A549 (cell line): ENCODE data around the gene KIF2A. TPM values are rescaled to one million over a fixed set of nuclear protein-coding genes. Genes with fewer than 3 reads are reported as not detected.

Source experiments
- ATAC-seq, 2 experiments: fragments of 200-7000 bp in 1 of 2; fragments of >200 bp in 1 of 2; cut with Nextera tagmentation in 1 of 2; cut with Tn5 transposase in 1 of 2; 3 replicates each; pipeline versions ENCODE4 v1.8.0 to v1.9.1; 2018 to 2020; ENCODE audit warnings: mild to moderate bottlenecking in 1 of 2, moderate library complexity in 1 of 2
- CTCF ChIA-PET: fragments of 300-600 bp; sonication (Branson Sonifier 250); formaldehyde crosslinking; extraction: SDS; loops from one replicate; lab custom pipeline; 2021; ENCODE audit warnings: antibody characterized with exemption, inconsistent platforms; lab: Yijun Ruan, JAX
- POLR2A ChIA-PET: fragments of 350-600 bp; formaldehyde crosslinking; extraction: SDS; loops from one replicate; lab custom pipeline; 2021; ENCODE audit warnings: antibody characterized with exemption, inconsistent platforms; lab: Yijun Ruan, JAX
- DNase-seq, 2 experiments: peaks; one replicate each; pipeline versions ENCODE4 v3.0.0 to v3.0.0-alpha.2; 2011 to 2016; ENCODE audit warnings: low read depth in 1 of 2, low spot score in 1 of 2
- FAIRE-seq: peaks from 2 replicates; lab custom pipeline; 2011; peaks lifted over from hg19 to GRCh38; lab: Jason Lieb, UNC
- H3K27ac ChIP-seq, 2 experiments: fragments of >200 bp; sonication (Bioruptor Twin); formaldehyde crosslinking; 3 replicates each; pipeline ENCODE4 v1.5.1; 2016 to 2017
- H3K4me1 ChIP-seq: fragments of >200 bp; sonication (Bioruptor Twin); formaldehyde crosslinking; 3 replicates; pipeline ENCODE4 v1.6.1; 2016
- H3K4me2 ChIP-seq: fragments of >200 bp; sonication (Bioruptor Twin); formaldehyde crosslinking; 3 replicates; pipeline ENCODE4 v1.6.1; 2016
- H3K4me3 ChIP-seq: fragments of >200 bp; sonication (Bioruptor Twin); formaldehyde crosslinking; 3 replicates; pipeline ENCODE4 v1.5.1; 2016
- H3K9me3 ChIP-seq: fragments of >200 bp; sonication (Bioruptor Twin); formaldehyde crosslinking; 3 replicates; pipeline ENCODE4 v1.6.1; 2016
- CBX2 ChIP-seq: fragments of 200-600 bp; sonication (generic); IDR thresholded peaks from 2 replicates; pipeline ENCODE4 v1.6.1; 2016; ENCODE audit warnings: low read depth, mild to moderate bottlenecking, borderline replicate concordance
- CEBPB ChIP-seq, 2 experiments: fragments of >200 bp in 1 of 2; sonication (Bioruptor Twin) in 1 of 2; formaldehyde crosslinking in 1 of 2; IDR thresholded peaks; 2 replicates each; pipeline ENCODE4 v1.6.1; 2012 to 2016
- CHD2 ChIP-seq: fragments of 150-350 bp; IDR thresholded peaks from 2 replicates; pipeline ENCODE4 v1.6.1; 2014; ENCODE audit warnings: low read length; ENCODE audit not compliant: partially characterized antibody
- EHMT2 ChIP-seq: fragments of 200-600 bp; sonication (generic); IDR thresholded peaks from 2 replicates; pipeline ENCODE4 v1.6.1; 2016; ENCODE audit warnings: antibody characterized with exemption, low read depth, mild to moderate bottlenecking, moderate library complexity
- EP300 ChIP-seq, 2 experiments: fragments of >200 bp; sonication (Bioruptor Twin); formaldehyde crosslinking; IDR thresholded peaks; 2 replicates in 1 of 2; 3 replicates in 1 of 2; pipeline ENCODE4 v1.6.1; 2016 to 2017
- ESRRA ChIP-seq: fragments of 150-350 bp; IDR thresholded peaks from 2 replicates; pipeline ENCODE4 v1.6.1; 2014; ENCODE audit warnings: mild to moderate bottlenecking, low read length, borderline replicate concordance
- FOXS1 ChIP-seq: fragments of 250-450 bp; sonication (Bioruptor Pico); IDR thresholded peaks from 2 replicates; pipeline ENCODE4 v1.5.0; 2020; ENCODE audit warnings: mild to moderate bottlenecking, moderate library complexity
- HEYL ChIP-seq: fragments of 250-450 bp; sonication (Bioruptor Pico); IDR thresholded peaks from 2 replicates; pipeline ENCODE4 v1.8.0; 2021; ENCODE audit warnings: mild to moderate bottlenecking, moderate library complexity
- HOXA7 ChIP-seq: fragments of 250-450 bp; sonication (Bioruptor Pico); IDR thresholded peaks from 2 replicates; pipeline ENCODE4 v1.5.0; 2020; ENCODE audit warnings: mild to moderate bottlenecking, moderate library complexity
- KDM5A ChIP-seq: fragments of 200-600 bp; sonication (generic); IDR thresholded peaks from 2 replicates; pipeline ENCODE4 v1.6.1; 2016; ENCODE audit warnings: antibody characterized with exemption, mild to moderate bottlenecking
- MAZ ChIP-seq: fragments of 150-350 bp; IDR thresholded peaks from 2 replicates; pipeline ENCODE4 v1.6.1; 2014; ENCODE audit warnings: antibody characterized with exemption, low read depth, low read length, borderline replicate concordance
- NFE2L2 ChIP-seq: fragments of 150-350 bp; conservative IDR thresholded peaks from 2 replicates; pipeline ENCODE4 v1.6.1; 2014; ENCODE audit warnings: low read length
- RCOR1 ChIP-seq: fragments of 150-350 bp; IDR thresholded peaks from 2 replicates; pipeline ENCODE4 v1.6.1; 2014; ENCODE audit warnings: antibody characterized with exemption, low read length, low read depth
- RFX5 ChIP-seq: fragments of 450-650 bp; IDR thresholded peaks from 2 replicates; pipeline ENCODE4 v1.7.1; 2014; ENCODE audit warnings: antibody characterized with exemption, mild to moderate bottlenecking, moderate library complexity
- RNF2 ChIP-seq: fragments of 200-600 bp; sonication (generic); IDR thresholded peaks from 2 replicates; pipeline ENCODE4 v1.6.1; 2016; ENCODE audit warnings: low read depth, mild to moderate bottlenecking, antibody characterized with exemption, moderate library complexity, borderline replicate concordance
- TFCP2L1 ChIP-seq: fragments of 250-450 bp; sonication (Bioruptor Pico); IDR thresholded peaks from 2 replicates; pipeline ENCODE4 v1.5.0; 2021; ENCODE audit warnings: mild to moderate bottlenecking
- TP53 ChIP-seq: fragments of 250-450 bp; sonication (Bioruptor Pico); IDR thresholded peaks from 2 replicates; pipeline ENCODE4 v1.5.0; 2021; ENCODE audit warnings: mild to moderate bottlenecking, moderate library complexity
- WGBS: methylation state at CpG from one replicate; pipeline ENCODE4 v1.1.6; 2017; ENCODE audit errors: missing lambda C conversion rate; 5-methylcytosine and 5-hydroxymethylcytosine counted together
- polyA plus RNA-seq, 4 experiments: library from polyadenylated mRNA; depleted of rRNA in 3 of 4; stranded (reverse); fragments of >200 nt; fragmentation: RNase III in 1 of 4; extraction: RNeasy Plus Mini Kit Qiagen cat#74134 plus additional on column Dnase treatment in 1 of 4; gene quantifications; 2 replicates in 3 of 4; 3 replicates in 1 of 4; pipeline ENCODE4 v1.2.3, GENCODE V29; 2011 to 2017
- TF ChIP-seq, protein P1 (sequence below): fragments of >200 bp; sonication (Bioruptor Twin); formaldehyde crosslinking; IDR thresholded peaks from 3 replicates; pipeline ENCODE4 v1.6.1; 2016
- TF ChIP-seq, protein P2 (sequence below): fragments of 150-350 bp; IDR thresholded peaks from 2 replicates; pipeline ENCODE4 v1.6.1; 2014; ENCODE audit warnings: low read depth, mild to moderate bottlenecking, low read length
- TF ChIP-seq, protein P3 (sequence below): fragments of 200-600 bp; sonication (generic); IDR thresholded peaks from 2 replicates; pipeline ENCODE4 v1.6.1; 2016; ENCODE audit warnings: antibody characterized with exemption, mild to moderate bottlenecking, moderate library complexity
- TF ChIP-seq, protein P4 (sequence below): fragments of >200 bp; sonication (Bioruptor Twin); formaldehyde crosslinking; IDR thresholded peaks from 2 replicates; pipeline ENCODE4 v1.6.1; 2016

The KIF2A gene
- polyA plus RNA-seq, 2 of the 4 experiments (the other 2 are of a cell fraction), result 44.5 to 68.9 TPM

DNA sequence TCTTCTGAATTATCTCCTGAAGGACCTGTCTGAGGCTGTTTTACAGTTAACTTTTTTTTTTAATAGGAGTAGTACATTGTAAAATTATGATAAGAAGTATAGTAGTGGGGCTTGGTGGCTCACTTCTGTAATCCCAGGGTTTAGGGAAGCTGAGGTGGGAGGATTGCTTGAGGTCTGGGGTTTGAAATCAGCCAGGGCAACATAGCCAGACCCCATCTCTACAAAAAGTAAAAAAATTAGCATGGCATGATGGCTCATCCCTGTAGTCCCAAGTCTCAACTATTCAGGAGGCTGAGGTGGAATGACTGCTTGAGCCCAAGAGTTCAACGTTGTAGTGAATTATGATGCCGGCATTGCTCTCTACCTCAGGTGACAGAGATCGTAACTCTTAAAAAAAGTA is 113.6 kb downstream of the KIF2A start (continued):
- TF ChIP-seq, protein P1, sequence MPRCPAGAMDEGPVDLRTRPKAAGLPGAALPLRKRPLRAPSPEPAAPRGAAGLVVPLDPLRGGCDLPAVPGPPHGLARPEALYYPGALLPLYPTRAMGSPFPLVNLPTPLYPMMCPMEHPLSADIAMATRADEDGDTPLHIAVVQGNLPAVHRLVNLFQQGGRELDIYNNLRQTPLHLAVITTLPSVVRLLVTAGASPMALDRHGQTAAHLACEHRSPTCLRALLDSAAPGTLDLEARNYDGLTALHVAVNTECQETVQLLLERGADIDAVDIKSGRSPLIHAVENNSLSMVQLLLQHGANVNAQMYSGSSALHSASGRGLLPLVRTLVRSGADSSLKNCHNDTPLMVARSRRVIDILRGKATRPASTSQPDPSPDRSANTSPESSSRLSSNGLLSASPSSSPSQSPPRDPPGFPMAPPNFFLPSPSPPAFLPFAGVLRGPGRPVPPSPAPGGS, result no peak
- TF ChIP-seq ESRRA, result no peak
- TF ChIP-seq, all 56 proteins: peak for 0

DNA sequence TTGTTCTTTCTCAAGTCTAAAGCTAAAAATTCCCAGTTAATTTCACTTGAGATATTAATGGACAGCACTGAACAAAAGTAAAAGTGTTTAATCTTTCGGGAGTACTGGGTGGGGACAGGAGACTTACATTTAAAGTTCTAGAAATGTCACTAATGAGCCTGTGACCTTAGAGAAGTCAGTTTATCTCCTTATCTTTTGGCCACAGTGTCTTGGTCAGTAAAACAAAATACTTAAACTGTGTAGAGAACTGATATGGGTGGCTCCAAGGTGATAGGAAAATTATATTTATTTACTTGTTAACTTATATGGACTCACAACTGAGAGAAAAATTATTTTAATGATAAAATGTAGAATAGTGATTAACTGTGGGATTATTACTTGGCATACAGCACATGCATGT is 115.4 kb downstream of the KIF2A start:
- FAIRE-seq, result no peak
- Histone ChIP-seq H3K4me3 (no peak overlapping the region), H3K9me3 (no peaks in the 10 kb centered on the region), H3K4me1 (no peaks in the 10 kb centered on the region), H3K27ac (no peak overlapping the region)
- no peak for ATAC-seq
- WGBS, result 91% methylated on average over 1 of the region's 1 CpG
- POLR2A ChIA-PET, result interaction anchor here (1.0 kb wide), 1 partner anchor 9 kb away, joined by 3 read pairs; the partner anchor contains the start of gene IPO11
- DNase-seq, result no peak
- TF ChIP-seq, protein P2, sequence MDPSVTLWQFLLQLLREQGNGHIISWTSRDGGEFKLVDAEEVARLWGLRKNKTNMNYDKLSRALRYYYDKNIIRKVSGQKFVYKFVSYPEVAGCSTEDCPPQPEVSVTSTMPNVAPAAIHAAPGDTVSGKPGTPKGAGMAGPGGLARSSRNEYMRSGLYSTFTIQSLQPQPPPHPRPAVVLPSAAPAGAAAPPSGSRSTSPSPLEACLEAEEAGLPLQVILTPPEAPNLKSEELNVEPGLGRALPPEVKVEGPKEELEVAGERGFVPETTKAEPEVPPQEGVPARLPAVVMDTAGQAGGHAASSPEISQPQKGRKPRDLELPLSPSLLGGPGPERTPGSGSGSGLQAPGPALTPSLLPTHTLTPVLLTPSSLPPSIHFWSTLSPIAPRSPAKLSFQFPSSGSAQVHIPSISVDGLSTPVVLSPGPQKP, result no peak
- TF ChIP-seq, protein P3, sequence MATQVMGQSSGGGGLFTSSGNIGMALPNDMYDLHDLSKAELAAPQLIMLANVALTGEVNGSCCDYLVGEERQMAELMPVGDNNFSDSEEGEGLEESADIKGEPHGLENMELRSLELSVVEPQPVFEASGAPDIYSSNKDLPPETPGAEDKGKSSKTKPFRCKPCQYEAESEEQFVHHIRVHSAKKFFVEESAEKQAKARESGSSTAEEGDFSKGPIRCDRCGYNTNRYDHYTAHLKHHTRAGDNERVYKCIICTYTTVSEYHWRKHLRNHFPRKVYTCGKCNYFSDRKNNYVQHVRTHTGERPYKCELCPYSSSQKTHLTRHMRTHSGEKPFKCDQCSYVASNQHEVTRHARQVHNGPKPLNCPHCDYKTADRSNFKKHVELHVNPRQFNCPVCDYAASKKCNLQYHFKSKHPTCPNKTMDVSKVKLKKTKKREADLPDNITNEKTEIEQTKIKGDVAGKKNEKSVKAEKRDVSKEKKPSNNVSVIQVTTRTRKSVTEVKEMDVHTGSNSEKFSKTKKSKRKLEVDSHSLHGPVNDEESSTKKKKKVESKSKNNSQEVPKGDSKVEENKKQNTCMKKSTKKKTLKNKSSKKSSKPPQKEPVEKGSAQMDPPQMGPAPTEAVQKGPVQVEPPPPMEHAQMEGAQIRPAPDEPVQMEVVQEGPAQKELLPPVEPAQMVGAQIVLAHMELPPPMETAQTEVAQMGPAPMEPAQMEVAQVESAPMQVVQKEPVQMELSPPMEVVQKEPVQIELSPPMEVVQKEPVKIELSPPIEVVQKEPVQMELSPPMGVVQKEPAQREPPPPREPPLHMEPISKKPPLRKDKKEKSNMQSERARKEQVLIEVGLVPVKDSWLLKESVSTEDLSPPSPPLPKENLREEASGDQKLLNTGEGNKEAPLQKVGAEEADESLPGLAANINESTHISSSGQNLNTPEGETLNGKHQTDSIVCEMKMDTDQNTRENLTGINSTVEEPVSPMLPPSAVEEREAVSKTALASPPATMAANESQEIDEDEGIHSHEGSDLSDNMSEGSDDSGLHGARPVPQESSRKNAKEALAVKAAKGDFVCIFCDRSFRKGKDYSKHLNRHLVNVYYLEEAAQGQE, result no peak
- TF ChIP-seq ESRRA, result no peak
- TF ChIP-seq, protein P4, sequence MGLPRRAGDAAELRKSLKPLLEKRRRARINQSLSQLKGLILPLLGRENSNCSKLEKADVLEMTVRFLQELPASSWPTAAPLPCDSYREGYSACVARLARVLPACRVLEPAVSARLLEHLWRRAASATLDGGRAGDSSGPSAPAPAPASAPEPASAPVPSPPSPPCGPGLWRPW, result no peak
- TF ChIP-seq FOXS1 (CRISPR knock-in tag), result no peak
- TF ChIP-seq NFE2L2, result no peak
- TF ChIP-seq MAZ, result no peak
- no peak for TF ChIP-seq RCOR1
- TF ChIP-seq CEBPB (IDR thresholded peaks at IDR 0.05), result no peak
- no peak for TF ChIP-seq TP53 (CRISPR knock-in tag)
- TF ChIP-seq, all 56 proteins: peak for 0
- CTCF ChIA-PET, result no interaction called here
- H3K4me2 ChIP-seq, result no peak overlapping the region

DNA sequence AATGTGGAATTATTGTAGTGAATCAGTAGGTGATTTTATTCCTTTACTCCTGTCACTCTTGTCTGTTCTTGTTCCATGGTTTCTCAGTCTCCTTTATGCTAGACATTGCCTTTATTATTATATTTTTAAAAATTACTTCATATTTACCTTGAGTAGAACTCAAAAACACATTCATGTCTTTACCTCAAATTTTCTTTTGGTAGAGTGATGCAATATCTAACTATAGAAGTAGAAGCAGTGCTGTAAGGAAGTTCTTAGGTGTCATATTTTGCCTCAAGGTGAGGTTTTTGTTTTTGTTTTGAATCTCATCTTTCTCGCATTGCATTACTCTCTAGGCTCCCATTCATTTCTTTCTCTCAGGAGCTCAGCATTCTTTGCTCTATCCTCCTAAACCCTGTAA is 118.8 kb downstream of the KIF2A start:
- Histone ChIP-seq H3K4me2 (no peak overlapping the region), H3K4me1 (no peaks in the 10 kb centered on the region), H3K27ac (no peak overlapping the region)
- FAIRE-seq, result no peak
- WGBS, result 97% methylated on average over 1 of the region's 1 CpG
- ATAC-seq, result no peak
- TF ChIP-seq EHMT2, result no peak
- TF ChIP-seq EP300 (IDR thresholded peaks at IDR 0.05), result no peak
- TF ChIP-seq TFCP2L1, result no peak
- no peak for TF ChIP-seq HEYL (CRISPR knock-in tag)
- TF ChIP-seq HOXA7, result no peak
- no peak for TF ChIP-seq RNF2
- no peak for TF ChIP-seq KDM5A
- TF ChIP-seq FOXS1 (CRISPR knock-in tag), result no peak
- TF ChIP-seq, protein P3, result no peak
- TF ChIP-seq CBX2, result no peak
- TF ChIP-seq, protein P4, result no peak
- no peak for TF ChIP-seq CHD2
- TF ChIP-seq RFX5, result no peak
- TF ChIP-seq, all 56 proteins: peak for 0
- Histone ChIP-seq H3K9me3 (no peaks in the 10 kb centered on the region), H3K4me3 (no peak overlapping the region)
- ChIA-PET CTCF (interaction anchor here (0.5 kb wide), 1 partner anchor 9 kb away, joined by 3 read pairs; no protein-coding TSS in a partner anchor), POLR2A (no interaction called here)
- DNase-seq, result no peak
